GM20431 (cell line): ENCODE data around the gene WDR5.

Experiments used
- in situ Hi-C: fragments of 300-500 bp; cut with MseI, MboI; formaldehyde crosslinking; loops from one replicate; pipeline ENCODE4 v1.15.0; 2020; ENCODE audit warnings: low sequenced_read_pairs; ENCODE audit not compliant: unreplicated experiment

WDR5 gene

DNA sequence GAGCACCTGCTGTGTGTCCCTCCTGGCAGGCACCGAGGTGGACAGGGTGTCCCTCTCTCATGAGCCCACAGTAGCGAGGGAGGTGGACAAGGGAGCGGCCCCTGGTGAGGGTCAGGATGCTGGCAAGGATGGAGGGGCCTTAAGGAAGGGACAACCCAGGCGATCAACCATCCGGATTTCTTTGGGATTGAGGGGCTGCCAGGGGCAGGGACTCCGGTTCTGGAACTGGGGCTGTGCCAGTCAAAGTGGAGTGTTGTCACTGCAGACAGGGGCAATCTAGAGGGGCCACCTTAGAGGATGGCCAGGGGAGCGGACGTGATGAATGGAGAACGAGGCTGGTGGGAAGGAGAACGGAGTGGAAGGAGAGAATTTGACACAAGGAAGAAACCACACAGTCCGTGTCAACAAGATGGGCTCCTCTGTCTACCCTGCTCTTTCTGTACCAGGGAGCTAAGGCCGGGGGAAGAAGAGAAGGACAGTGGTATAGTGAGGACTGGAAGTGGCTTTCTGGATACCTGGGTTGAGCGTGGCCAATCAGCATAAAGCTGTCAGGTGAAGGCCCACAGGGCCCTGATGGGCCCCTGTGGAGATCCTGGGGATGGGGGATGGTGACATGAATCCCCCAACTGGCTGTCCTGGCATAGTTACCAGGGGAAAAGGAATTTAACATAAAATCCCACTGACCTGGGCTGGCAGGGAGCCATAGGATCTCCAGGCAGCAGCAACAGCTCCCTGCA, 4.2 kb upstream of the WDR5 start:
- in situ Hi-C loops: no loop called here

DNA sequence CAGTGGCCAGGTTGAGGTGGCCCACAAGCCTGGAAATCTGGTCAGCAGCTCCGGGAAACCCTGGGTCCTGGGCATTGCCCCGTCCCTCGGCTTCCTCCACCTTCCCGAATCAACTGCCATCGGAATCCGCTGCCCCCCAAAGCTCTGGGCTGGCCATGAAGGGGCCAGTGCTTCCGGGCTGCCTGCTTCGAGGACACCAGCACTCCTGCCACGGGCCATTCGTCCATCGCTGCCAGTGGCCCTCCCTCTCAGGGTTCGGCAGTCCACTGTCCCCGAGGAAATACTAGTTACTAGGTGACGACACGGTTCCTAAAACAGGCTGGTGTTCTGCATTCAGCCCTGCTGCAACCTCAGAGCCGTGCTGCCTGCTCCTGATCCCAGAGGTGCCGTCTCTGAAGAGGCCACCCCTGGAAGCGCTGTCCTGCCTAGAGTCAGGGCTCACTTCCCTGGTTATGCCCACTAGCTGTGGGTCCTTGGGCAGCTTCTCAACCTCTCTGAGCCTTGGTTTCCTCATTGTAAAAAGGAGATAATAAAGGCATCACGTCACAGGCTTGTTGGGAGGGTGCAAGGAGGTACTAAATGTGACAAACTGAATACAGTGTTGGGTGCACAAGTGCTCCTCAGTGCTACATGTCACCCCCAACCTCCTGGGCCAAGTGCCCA, 3.5 kb upstream of the WDR5 start:
- in situ Hi-C loops: no loop called here

DNA sequence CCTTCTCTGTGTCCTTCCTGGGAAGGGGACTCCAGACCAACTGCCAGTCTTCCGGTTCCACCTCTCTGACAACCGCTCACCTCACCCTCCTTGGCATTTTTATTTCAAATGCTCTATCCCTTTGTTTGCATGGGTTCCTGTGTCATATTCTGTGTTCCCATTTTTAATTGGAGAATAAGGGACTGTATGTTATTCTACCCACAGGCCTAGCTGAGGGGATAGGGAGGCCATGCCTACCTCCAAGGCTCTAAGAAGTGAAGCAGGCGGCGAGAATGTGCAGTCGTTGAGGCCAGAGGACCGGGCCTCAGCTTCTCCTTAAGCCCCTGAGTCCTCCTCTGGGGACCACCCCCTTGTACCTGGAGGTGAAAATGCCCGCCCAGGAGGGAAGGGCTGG, 936 bp upstream of the WDR5 start:
- in situ Hi-C loops: no loop called here

DNA sequence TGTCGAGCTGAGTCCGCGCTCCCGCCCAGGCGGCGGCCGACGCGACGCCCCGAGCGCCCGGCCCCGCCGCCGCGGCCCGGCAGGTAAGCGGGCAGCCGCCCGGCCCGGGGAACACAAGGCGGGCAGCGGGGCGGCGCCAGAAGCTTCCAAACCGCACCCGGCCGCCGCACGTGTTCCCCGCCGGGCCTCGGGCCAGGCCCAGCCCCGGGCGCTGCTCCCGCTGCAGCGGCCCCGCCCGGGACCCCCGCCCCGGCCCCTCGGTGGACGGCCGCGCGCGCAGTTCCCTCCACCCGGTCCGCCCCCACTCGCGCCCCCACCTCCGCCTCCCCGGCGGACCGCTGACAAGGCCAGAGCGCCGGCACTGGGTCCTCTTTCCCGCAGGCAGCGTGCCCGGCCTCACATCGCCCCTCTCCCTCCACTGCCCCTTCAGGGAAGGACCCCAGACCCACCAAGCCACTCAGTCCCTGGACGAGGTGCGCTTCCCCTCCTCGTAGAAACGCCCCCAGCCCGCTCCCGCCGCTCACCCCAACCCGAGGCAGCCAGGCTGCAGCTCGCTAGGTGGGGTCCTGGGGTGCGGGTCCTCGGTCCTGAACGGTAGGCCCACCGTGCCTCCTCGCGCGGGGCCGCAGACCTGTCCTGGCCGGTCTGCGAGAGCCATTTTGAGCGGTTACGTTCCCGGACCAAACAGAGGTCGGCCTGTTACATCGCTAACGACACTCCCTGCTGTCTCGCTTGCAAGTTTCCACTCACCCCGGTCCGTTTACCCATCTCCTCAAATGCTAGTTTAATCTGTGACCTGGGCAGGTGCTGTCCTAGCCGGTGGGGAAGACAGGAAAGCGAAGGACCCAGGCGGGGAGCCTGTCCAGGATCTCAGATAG, 475 bp downstream of the WDR5 start:
- in situ Hi-C loops: no loop called here

DNA sequence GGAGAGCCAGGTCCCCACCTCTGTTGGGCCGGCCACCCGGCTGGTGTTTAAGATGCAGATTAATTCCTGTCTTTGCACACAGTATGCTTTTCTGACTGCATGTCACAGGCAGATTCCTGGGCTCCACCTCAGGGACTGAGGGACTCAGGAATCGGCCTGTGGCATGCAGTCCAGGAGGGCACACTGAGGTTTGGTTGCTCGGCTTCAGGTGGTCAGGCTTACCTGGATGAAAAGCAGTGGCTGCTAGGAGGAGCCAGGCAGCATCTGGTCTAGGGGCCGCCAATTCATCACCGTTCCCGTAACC, 1.1 kb downstream of the WDR5 start:
- in situ Hi-C loops: no loop called here

DNA sequence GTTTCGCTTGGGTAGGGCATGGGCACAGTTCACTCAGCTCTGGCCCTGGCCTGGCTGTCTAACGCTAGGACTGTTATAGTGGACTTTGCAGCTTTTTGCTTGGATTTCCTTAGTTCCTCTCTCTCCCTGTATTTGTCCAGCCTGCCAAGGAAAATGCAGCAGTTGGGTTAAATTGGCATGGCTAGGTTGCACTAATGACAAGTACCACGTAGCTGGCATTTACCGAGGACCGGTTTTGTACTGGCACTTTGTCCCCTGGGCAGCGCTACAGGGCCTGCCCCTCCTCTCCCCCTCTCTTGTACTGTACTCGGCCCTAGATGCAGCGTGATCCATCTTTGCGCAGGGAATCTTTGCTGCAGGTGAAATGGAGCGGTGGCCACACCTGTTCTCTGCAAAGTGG, 2.4 kb downstream of the WDR5 start:
- in situ Hi-C loops: no loop called here

DNA sequence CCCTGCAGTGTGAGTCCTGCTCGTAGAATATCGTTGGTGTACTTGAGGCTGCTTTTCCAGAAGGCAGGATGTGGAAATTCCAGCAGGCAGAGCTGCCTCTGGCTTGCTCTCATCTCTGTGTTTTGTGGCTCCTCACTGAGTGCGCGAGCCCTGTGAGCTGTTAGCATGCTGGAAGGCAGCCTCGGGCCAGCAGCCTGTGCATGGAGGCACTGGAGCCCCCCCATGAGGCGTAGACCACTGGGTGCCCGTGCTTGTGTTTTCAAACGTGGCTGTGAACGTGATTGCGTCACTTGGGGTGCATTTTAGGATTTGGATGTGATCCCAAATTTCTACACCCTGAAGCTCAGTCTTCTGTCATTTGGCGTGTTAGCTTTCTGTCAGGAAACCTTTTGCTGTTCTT, 3.2 kb downstream of the WDR5 start:
- in situ Hi-C loops: no loop called here

- in situ Hi-C loops: no loop called here
These were observed 6.0 kb downstream of the WDR5 start for GRCh38 chr9:134141906-134142305.

- in situ Hi-C loops: no loop called here
These were observed 8.9 kb downstream of the WDR5 start for GRCh38 chr9:134144801-134145200.

DNA sequence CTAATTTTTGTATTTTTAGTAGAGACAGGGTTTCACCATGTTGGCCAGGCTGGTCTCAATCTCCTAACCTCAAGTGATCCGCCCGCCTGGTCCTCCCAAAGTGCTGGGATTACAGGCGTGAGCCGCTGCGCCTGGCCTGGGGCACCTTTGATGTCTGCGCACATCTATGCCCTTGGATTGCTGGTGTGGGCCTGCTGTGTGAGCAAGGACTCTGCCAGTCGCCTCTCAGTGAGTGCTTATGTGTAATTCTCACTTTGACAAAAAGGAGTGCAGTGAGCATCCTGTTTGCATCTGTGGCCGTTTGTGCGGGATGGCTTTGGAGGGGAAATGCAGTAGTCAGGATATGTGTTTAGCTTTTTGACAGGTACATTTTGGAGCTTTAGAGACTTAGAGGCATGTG, 9.4 kb downstream of the WDR5 start:
- in situ Hi-C loops: no loop called here

DNA sequence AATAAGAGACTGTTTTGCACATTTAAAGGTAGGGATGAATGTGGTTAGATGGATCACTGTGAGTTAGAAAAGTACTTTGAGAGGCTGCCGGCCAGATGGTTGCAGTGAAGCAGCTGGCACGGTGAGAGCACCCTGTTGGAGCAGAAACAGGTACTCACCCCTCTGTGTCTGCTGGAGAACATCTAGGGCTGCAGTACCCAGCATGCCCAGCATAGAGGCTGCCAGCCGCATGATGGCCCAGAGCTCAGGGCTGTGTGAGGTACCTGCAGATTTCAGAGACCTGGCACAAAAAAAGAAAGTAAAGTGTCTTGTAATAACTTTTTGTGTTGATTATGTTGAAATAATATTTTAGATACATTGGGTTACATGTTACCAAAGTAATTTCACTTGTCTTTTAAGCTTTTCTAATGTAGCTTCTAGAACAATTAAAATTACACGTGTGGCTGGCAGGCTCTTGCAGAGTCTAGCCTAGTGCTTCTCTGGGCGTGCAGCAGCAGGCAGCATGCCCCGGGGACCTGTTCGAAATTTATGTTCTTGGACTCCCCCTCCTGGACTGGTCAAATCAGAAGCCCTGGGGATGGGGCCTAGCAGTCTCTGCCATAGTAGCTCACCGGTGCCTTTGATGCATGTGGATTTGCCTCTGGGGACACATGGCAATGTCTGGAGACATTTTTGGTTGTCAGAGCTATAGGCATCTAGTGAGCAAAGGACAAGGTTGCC, 11.1 kb downstream of the WDR5 start:
- in situ Hi-C loops: no loop called here

DNA sequence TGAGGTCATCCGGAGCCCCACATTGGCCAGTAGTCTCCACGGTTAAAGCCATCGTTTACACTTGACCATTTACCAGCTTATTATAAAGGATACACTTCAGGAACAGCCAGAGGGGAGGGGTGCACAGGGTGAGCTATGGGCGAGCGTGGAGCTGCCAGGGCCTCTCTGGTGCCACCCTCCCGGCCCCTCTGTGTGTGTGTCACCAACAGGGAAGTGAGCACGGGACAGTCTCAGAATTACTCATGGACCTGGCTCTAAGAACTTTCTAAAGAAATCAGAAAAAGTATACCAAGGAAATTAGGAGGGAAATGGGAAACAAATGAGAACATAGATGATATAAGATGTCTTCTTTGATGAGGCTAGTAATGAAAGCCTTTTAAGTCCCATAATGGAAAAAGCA, 13.5 kb downstream of the WDR5 start:
- in situ Hi-C loops: no loop called here

DNA sequence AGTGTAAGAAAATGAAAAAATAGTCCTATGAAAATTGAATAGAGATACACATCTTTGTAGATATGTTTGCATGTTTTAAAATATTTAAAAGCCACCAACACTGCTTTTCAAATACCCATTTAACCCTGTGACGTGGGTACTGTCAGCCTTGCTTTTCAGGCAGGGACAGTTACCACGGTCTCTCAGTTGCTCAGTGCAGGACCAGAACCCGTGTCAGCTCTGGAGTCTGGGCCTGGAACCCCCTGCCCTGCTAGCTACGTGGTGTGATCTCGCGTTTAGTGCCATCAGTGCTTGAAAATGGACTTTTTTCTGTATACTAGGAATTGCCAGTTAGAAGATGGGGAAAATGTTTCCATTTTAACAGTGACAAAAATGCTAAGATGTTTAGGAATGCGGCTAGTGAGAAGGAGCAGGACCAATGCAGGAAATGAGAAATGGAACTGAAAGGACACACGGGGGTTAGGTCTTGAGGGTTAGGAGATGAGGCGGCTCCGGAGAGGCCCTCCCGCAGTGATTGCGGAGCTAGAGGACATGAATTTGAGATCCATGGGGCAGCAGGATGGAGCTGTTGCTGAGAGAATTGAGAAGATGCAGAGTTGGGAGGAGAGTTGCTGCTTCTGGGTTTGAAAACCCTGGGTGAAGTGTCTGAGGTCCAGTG, 14.8 kb downstream of the WDR5 start:
- in situ Hi-C loops: no loop called here

GRCh38 chr9:134152022-134152448, 16.2 kb downstream of the WDR5 start:
- in situ Hi-C loops: no loop called here

- in situ Hi-C loops: no loop called here
These were observed 16.6 kb downstream of the WDR5 start for GRCh38 chr9:134152488-134152887.

DNA sequence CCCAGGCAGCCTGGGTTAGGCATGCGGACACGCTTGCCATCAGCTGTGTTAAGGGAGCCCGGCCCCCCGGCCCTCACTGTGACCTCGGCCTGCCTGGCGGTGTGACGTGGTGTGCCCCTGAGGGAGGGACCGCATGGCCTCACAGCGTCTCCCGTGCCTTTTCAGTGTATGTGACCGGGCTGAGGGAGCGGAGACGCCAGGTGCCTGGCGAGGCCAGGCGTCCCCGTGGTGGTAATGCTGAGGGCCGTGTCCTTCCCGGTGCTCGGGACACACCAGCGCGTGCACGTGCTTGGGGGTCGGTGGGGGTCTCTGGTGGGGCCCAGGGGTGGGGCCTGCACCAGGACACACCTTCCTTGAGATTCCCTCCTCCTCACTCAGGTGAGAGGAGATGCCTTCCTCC, 17.6 kb downstream of the WDR5 start:
- in situ Hi-C loops: no loop called here

DNA sequence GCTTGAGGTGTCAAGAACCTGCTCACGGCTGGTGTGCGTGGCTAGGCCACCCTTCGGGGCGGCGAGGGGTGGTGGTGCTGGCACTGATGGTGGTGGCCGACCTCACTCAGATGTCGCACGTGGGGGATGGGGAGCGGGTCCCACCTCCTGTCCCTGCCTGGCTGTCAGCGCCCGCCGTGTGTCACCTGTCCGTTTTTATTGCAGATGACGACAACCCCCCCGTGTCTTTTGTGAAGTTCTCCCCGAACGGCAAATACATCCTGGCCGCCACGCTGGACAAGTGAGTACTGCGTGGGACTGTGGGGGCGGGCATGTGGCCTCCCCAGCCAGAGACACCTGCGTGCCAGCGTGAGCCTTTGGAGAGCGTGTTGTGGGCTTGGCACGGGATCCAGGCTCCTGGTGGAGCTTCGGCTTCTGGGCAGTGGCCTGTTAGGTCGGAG, 18.4 kb downstream of the WDR5 start:
- in situ Hi-C loops: no loop called here

GRCh38 chr9:134155812-134156377, 20.0 kb downstream of the WDR5 start:
- in situ Hi-C loops: no loop called here

- in situ Hi-C loops: no loop called here
These were observed 20.9 kb downstream of the WDR5 start for GRCh38 chr9:134156564-134157377.
